GM19468 (cell line): ENCODE results near the gene TEX52.
"Not testable (repeated sequence)": the region's sequence is repeated elsewhere in the genome, so short reads cannot be mapped to it uniquely, and the experiment has no call there.

Experiments used
- ATAC-seq: cut with Tn5 transposase; IDR thresholded peaks from one replicate; pipeline ENCODE4 v1.9.1; 2021; ENCODE audit warnings: mild to moderate bottlenecking, moderate library complexity, moderate number of reproducible peaks; ENCODE audit not compliant: unreplicated experiment; ENCODE audit errors: extremely low read depth

TEX52 gene

DNA sequence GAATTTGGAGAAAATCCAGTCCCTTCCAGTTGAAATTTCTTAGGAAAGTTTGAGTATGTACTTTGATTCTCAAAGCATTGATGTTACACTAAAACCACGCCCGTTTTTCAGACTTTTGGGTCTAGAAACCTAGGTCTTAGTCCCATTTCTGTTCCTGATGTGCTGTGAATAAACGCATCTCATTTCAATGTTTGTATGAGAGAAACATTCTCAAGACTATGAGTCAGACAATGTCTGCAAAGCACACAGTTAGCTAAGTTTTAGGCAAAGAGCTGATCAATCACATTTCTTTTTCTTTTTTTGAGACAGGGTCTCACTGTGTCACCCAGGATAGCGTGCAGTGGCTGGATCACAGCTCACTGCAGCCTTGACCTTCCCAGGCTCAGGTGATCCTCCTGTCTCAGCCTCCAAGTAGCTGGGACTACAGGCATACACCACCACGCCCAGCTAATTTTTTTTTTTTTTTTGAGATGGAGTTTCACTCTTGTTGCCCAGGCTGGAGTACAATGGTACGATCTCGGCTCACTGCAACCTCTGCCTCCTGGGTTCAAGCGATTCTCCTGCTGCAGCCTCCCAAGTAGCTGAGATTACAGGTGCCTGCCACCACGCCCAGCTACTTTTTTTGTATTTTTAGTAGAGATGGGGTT is 12.3 kb upstream of the TEX52 start:
- not testable (repeated sequence) for ATAC-seq

DNA sequence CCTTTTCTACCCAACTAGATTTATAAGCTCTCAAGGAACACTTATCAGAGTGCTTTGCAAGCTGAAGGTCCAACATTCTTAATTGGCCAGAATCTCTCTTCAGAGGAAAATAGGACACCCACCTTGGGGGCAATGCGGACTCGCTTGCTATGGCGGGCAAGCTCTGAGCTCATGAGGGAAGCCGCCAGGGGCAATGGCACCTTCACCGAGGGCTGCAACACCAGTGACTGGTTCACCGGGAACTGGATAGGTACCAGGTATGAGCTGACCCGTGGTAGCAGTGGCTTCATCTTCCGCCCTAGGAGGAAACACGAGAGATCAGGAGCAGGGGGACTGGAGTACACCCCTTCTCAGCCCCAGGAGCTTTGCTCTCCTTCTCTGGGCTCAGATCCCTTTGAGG is 7.4 kb upstream of the TEX52 start:
- no peak for ATAC-seq

DNA sequence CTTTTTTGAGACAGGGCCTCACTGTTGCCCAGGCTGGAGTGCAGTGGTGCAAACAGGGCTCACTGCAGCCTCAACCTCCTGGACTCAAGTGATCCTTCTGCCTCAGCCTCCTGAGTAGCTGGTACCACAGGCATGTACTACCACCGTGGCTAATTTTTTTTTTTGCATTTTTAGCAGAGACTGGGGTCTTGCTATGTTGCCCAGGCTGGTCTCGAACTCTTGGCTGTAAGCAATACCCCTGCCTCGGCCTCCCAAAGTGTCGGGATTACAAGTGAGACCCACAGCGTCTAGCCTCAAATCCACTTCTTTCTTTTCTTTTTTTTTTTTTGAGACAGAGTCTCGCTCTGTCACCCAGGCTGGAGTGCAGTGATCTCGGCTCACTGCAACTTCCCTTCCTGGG is 6.6 kb upstream of the TEX52 start:
- not testable (repeated sequence) for ATAC-seq

- ATAC-seq = no peak
Observed at GRCh38 chr12:2862876-2863275, 6.0 kb upstream of the TEX52 start.

DNA sequence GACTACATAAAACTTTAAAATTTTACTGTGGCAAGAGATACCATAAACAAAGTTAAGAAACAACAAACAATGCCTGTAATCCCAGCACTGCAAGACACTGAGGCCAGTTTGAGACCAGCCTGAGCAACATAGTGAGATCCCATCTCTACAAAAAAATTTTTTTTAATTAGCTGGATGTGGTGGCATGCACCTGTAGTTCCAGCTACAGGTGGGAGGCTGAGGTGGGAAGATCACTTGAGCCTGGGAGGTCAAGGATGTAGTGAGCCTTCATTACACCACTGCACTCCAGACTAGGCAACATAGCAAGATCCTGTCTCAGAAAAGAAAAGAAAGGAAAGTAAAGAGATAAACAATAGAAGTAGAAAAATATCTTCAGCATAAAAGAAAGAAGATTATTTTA is 3.3 kb upstream of the TEX52 start:
- no peak for ATAC-seq

GRCh38 chr12:2858944-2859421 is 2.1 kb upstream of the TEX52 start:
- ATAC-seq = no peak

GRCh38 chr12:2858334-2858733 is 1.5 kb upstream of the TEX52 start:
- ATAC-seq = no peak

DNA sequence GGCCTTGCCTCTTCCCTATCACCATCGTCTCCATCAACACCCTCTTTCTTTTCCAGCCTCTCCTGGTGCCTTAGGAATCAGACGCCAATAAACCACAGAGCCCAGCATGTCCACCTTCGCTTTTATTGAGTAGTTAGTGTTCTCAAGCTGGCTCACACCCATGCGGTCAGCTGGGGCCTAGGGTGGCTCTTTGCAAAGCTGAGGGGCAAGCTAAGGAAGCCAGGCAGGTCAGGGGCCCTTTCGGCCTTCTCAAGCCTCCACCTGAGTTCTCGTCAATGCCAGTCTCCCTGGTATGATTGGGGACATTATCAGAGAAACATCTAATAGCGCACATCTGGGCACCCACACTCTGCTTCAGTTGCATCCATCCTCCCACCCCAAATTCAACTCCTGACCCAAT is 737 bp upstream of the TEX52 start:
- no peak for ATAC-seq

- no peak for ATAC-seq
Observed at GRCh38 chr12:2856051-2856450, 788 bp downstream of the TEX52 start.

DNA sequence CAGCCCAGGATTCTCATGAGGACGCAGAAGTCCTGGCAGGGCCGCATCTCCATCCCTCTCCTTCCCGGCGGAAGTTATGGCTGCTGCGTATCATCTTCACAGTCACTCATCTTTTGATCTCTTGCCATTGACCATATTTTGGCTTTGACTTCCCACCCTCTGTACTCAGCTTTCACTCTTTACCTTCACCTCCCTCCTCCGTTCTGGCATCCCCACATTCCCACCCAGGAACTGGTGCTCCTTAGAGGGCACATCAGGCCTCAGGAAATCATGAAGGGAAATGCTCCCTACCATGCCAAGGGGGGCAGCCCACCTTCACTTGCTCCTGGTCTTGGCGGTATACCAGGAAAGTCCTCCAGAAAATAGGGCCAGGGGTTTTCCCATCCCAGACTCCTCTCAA is 1.3 kb downstream of the TEX52 start:
- no peak for ATAC-seq

- ATAC-seq = no peak
Observed at GRCh38 chr12:2854669-2855453, 2.0 kb downstream of the TEX52 start.

- ATAC-seq = no peak
Observed at GRCh38 chr12:2853626-2854025, 3.2 kb downstream of the TEX52 start.

DNA sequence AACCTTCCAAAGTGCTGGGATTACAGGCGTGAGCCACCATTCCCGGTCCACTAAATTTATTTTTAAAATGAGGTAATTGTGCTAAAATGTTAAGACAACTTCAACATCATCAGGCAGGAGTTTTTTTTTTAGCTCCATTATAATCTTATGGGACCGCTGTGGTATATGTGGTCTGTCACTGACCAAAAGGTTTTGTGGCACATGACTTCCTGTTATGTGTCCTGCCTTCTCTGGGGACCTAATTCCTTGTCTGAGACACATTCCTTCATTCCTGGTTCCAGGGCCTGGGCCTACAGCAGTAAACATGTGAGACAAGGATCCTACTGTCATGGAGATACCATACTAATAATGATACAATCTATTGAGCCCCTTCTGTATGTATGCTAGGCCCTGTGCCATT is 4.9 kb downstream of the TEX52 start:
- ATAC-seq = no peak

DNA sequence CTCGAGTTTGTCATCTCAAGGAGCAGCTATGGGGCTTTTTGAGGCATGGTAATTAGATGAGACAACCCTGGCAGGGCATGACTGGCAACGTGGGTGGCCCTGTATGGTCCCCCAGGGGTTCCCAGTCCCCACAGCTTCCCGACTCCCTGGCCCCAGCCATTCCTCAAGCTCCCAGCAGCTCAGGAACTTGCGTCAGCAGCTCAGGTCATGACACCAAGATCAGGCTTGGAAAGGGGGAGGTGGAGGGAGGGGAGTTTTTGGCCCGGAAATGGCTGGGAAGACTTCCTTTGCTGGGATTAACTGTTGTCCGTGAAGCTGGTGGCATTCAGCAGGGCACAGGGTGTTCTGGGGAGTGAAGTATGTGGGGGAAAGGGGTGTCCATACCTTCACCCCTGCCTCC is 11.6 kb downstream of the TEX52 start:
- ATAC-seq = no peak

- ATAC-seq = no peak
Observed at GRCh38 chr12:2844786-2845185, 12.1 kb downstream of the TEX52 start.

- no peak for ATAC-seq
Observed at GRCh38 chr12:2842948-2843347, 13.9 kb downstream of the TEX52 start.

DNA sequence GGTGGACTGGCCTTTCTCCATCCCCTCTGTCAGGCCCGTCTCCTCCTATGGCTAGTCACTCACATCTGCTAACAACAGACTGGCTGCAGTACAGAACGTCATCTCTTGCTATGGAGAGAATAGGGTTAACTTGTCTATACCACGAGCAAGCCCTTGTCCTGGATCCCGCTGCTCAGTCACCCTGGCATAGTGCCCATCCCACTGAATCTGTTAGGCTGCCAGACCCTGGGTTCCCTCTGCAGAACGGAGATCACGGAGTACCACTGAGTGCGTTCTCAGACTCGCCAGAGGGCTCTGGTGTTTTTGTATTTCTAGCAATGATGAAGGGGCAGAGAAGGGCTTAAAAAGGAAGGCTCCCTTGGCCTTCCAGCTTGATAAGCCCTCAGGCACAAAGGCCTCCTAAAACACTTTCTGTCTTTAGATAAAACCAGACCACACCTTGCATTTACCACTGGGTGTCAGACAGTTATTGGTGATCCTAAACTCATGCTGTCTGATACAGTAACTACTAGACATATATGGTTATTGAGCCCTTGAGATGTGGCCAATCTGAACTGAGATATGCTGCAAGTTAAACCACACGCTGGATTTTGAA is 15.7 kb downstream of the TEX52 start:
- no peak for ATAC-seq

GRCh38 chr12:2836574-2836973 is 20.3 kb downstream of the TEX52 start:
- ATAC-seq = no peak

DNA sequence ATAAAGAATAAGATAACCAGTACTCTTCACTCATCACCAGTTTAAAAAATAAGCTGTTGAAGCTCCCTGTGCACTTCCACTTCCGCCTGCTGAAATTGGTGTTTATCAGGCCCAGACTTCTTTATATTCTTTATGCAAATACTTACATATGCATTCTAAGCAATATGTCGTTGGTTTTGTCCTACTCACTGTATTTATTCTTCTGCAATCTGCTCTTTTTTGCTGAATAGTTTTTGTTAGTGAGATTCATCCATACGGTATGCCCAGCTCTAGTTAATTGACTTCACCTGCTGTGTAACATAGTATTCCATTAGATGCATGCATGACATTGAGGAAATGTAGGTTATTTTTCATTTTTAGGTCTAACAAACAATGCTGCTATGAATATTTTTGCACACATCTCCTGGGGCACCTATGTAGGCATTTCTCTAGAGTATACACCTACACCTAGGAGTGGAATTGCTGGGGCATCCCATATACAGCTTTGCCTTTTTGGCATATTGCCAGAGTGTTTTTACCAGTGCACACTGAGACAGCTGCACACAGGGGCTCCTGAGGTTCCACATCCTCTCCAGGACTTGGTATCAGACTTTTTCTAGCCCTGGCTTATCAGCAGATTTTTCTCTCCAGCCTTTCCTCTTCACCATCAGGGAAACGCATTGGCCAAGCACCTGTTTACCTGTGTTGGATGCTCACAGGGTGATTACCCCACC is 21.0 kb downstream of the TEX52 start:
- ATAC-seq = no peak

- no peak for ATAC-seq
Observed at GRCh38 chr12:2834581-2835491, 22.0 kb downstream of the TEX52 start, which contains the start of gene NRIP2. Gene NRIP2 (minus strand): TSS chr12:2835035. CDS start chr12:2834983, 52 bp downstream.
